NCI-H1694 treated with DMSO at 0.1 percent for 48 hours (cell line): ENCODE results near the gene FBXL13.
"Not testable (repeated sequence)": the region's sequence is repeated elsewhere in the genome, so short reads cannot be mapped to it uniquely, and the experiment has no call there.

ENCODE experiments used
- DNase-seq: peaks from one replicate; lab custom pipeline; 2025; lab: John Stamatoyannopoulos, UW

The FBXL13 gene

GRCh38 chr7:102856036-102856435 lies 218.6 kb downstream of the FBXL13 start:
- no peak for DNase-seq

- DNase-seq = no peak
Measured at GRCh38 chr7:102849538-102849937, 225.1 kb downstream of the FBXL13 start.

GRCh38 chr7:102849079-102849478 lies 225.5 kb downstream of the FBXL13 start:
- DNase-seq = no peak

- no peak for DNase-seq
Measured at GRCh38 chr7:102845346-102845745, 229.2 kb downstream of the FBXL13 start.

GRCh38 chr7:102843850-102844249 lies 230.7 kb downstream of the FBXL13 start:
- no peak for DNase-seq

- no peak for DNase-seq
Measured at GRCh38 chr7:102842284-102842683, 232.3 kb downstream of the FBXL13 start.

- DNase-seq = no peak
Measured at GRCh38 chr7:102841290-102841689, 233.3 kb downstream of the FBXL13 start.

GRCh38 chr7:102840404-102840803 lies 234.2 kb downstream of the FBXL13 start:
- no peak for DNase-seq

GRCh38 chr7:102838572-102839101 lies 236.0 kb downstream of the FBXL13 start:
- DNase-seq = not testable (repeated sequence)

- DNase-seq = no peak
Measured at GRCh38 chr7:102837802-102838201, 236.8 kb downstream of the FBXL13 start.

GRCh38 chr7:102836977-102837376 lies 237.6 kb downstream of the FBXL13 start:
- no peak for DNase-seq

GRCh38 chr7:102836191-102836919 lies 238.2 kb downstream of the FBXL13 start:
- no peak for DNase-seq

GRCh38 chr7:102834999-102835398 lies 239.6 kb downstream of the FBXL13 start:
- DNase-seq = no peak

GRCh38 chr7:102834466-102834865 lies 240.1 kb downstream of the FBXL13 start:
- no peak for DNase-seq

- no peak for DNase-seq
Measured at GRCh38 chr7:102833343-102833742, 241.3 kb downstream of the FBXL13 start.

- DNase-seq = no peak
Measured at GRCh38 chr7:102832674-102833073, 241.9 kb downstream of the FBXL13 start.

- DNase-seq = no peak
Measured at GRCh38 chr7:102830197-102830596, 244.4 kb downstream of the FBXL13 start.

GRCh38 chr7:102829075-102829474 lies 245.5 kb downstream of the FBXL13 start:
- no peak for DNase-seq

GRCh38 chr7:102828286-102828685 lies 246.3 kb downstream of the FBXL13 start:
- no peak for DNase-seq

GRCh38 chr7:102823390-102824119 lies 251.0 kb downstream of the FBXL13 start:
- DNase-seq = no peak

- no peak for DNase-seq
Measured at GRCh38 chr7:102821994-102822747, 252.4 kb downstream of the FBXL13 start.

GRCh38 chr7:102819151-102819550 lies 255.4 kb downstream of the FBXL13 start:
- no peak for DNase-seq
